ENCODE data around the gene SKI. TPM values are rescaled to one million over a fixed set of nuclear protein-coding genes. Genes with fewer than 3 reads are reported as not detected.

Gene SKI
- total RNA-seq, 8 experiments from 2014 or later = 5.0 to 36.8 (median 22.6) TPM

DNA sequence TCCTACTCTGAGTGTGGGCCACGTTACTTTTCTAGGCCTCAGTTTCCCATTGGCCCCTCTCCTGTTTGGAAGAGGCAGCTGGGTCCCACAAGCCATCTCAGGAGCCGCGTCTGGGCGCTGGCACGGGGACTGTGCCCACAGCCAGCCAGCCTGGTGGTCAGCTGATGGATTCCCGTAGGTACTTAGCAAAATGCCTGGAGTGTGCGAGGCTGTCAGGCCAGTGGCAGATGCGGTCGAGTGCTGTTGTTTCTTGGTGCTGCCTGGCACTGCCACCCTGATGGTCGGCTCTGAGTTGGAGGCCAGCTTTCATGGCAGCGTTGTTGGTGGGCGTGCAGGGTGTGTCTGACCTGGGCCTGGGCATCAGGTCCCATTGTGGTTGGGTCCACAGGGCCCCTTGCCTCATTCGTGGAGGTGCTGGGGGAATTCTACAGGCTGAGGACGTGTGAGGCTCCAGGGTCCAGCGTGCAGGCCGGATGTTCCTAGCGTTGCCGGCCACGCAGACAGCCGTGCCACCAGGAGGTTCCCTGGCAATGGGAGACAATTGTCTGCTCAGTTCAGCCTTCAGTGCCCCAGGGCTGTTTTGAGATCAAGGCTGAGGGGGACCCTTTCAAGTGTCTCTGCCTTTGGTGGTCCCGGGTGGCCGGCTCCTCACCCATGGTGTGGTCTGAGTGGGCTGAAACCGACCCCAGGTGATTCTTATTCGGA, 20.9 kb downstream of the SKI start:
- Histone ChIP-seq H3K4me3 (no peak overlapping the region), H3K4me1 (replicated peaks in 1 of 2) (peaks cover 70 to 75% of the 10 kb centered on the region in 2 donors), H3K27ac (peak overlapping the region; percentile 82 to 90)
- WGBS, 10 experiments = 30 to 100% (median 68%) methylated on average over 2 to 11 of the region's 24 CpGs; no CpG with 5 or more reads in 2 of the 10 experiments
- ATAC-seq (replicated peaks in 6 of 8) = peak in 1 of 8 experiments; percentile 4
- in situ Hi-C loops (cut with MboI; ENCODE audit: low pct_unique_long_range_greater_than_20kb in 2 of 9, low sequenced_read_pairs in 9 of 9, unreplicated experiment in 9 of 9) = no loop called here

GRCh38 chr1:2249559-2249906, 21.4 kb downstream of the SKI start:
- Histone ChIP-seq H3K27ac (peak overlapping the region; percentile 82 to 90), H3K4me3 (no peak overlapping the region), H3K4me1 (replicated peaks in 1 of 2) (peaks cover 70 to 75% of the 10 kb centered on the region in 2 donors)
- WGBS, 10 experiments = 66 to 96% (median 75%) methylated on average over 2 to 7 of the region's 8 CpGs; no CpG with 5 or more reads in 4 of the 10 experiments
- no peak for ATAC-seq (replicated peaks in 6 of 8)
- in situ Hi-C loops (cut with MboI; ENCODE audit: low pct_unique_long_range_greater_than_20kb in 2 of 9, low sequenced_read_pairs in 9 of 9, unreplicated experiment in 9 of 9) = no loop called here

DNA sequence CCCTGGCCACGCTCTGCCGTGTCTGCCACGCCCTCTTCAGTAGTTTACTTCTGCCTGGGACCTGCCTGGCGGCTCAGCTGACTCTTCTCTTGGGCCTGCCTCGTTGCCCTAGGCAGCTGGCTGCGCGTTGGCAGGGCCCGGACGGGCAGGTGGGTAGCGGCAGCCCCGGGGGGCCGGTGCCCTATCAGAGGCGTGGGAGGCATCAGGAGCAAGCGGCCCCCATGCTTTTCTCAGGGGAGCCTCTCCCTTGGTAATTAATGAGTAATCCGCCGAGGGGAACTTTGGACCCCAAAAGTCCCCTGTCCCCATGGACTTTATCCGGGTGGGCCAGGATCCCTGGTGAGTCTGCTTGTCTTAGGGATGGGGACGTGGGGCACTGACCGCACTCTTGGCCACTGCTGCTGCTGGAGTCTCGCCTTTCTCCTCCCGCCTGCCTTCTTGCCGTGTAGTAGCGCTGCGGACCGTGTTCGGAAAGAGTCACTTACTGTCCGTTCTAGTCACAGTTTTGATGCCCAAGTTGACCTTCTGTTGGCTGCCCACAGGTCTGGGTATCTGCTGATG, 22.7 kb downstream of the SKI start:
- in situ Hi-C loops (cut with MboI; ENCODE audit: low pct_unique_long_range_greater_than_20kb in 2 of 9, low sequenced_read_pairs in 9 of 9, unreplicated experiment in 9 of 9) = no loop called here
- peaks cover 65 to 74% of the 10 kb centered on the region in 2 donors for H3K4me1 ChIP-seq (replicated peaks in 1 of 2)
- ATAC-seq (replicated peaks in 6 of 8) = no peak
- no peak overlapping the region for H3K27ac ChIP-seq
- no peak overlapping the region for H3K4me3 ChIP-seq
- WGBS, 10 experiments = 53 to 88% (median 83%) methylated on average over 4 to 11 of the region's 27 CpGs; no CpG with 5 or more reads in 4 of the 10 experiments

- peaks cover 61 to 69% of the 10 kb centered on the region in 2 donors for H3K4me1 ChIP-seq (replicated peaks in 1 of 2)
- no peak for ATAC-seq (replicated peaks in 6 of 8)
- H3K4me3 ChIP-seq = no peak overlapping the region
- 85 to 87% methylated on average over 6 to 9 of the region's 14 CpGs; no CpG with 5 or more reads in 8 of the 10 experiments for WGBS, 10 experiments
- H3K27ac ChIP-seq = no peak overlapping the region
- in situ Hi-C loops (cut with MboI; ENCODE audit: low pct_unique_long_range_greater_than_20kb in 2 of 9, low sequenced_read_pairs in 9 of 9, unreplicated experiment in 9 of 9) = no loop called here
These were observed 23.2 kb downstream of the SKI start for GRCh38 chr1:2251363-2251762.

DNA sequence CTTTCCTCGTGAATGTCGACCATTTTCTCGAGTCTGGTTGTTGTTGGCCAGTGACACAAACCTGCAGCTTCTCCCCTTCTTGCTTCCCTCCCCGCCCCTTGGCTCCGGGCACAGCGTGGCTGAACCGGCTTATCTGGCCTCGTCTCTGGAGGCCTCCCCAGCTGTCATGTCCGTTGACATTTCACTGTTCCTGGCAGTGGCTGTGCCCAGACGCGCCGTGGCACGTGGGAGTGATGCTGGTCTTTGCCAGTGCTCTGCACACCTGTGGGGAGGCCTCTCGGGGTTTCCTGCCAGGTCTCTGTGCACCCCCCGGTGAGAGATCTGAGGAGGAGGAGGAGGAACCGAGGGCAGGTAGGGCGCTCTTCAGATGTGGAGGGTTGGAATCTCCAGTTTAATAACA, 23.7 kb downstream of the SKI start:
- Histone ChIP-seq H3K27ac (no peak overlapping the region), H3K4me1 (replicated peaks in 1 of 2) (peaks cover 61 to 64% of the 10 kb centered on the region in 2 donors), H3K4me3 (no peak overlapping the region)
- ATAC-seq (replicated peaks in 6 of 8) = no peak
- 0 to 100% (median 94%) methylated on average over 1 to 11 of the region's 17 CpGs; no CpG with 5 or more reads in 5 of the 10 experiments for WGBS, 10 experiments
- in situ Hi-C loops (cut with MboI; ENCODE audit: low pct_unique_long_range_greater_than_20kb in 2 of 9, low sequenced_read_pairs in 9 of 9, unreplicated experiment in 9 of 9) = no loop called here

- in situ Hi-C loops (cut with MboI; ENCODE audit: low pct_unique_long_range_greater_than_20kb in 2 of 9, low sequenced_read_pairs in 9 of 9, unreplicated experiment in 9 of 9) = no loop called here
- Histone ChIP-seq H3K4me1 (replicated peaks in 1 of 2) (peaks cover 61 to 63% of the 10 kb centered on the region in 2 donors), H3K27ac (no peak overlapping the region), H3K4me3 (no peak overlapping the region)
- ATAC-seq (replicated peaks in 6 of 8) = no peak
- 81 to 100% (median 95%) methylated on average over 1 to 15 of the region's 17 CpGs; no CpG with 5 or more reads in 2 of the 10 experiments for WGBS, 10 experiments
These were observed 24.3 kb downstream of the SKI start for GRCh38 chr1:2252423-2252822.

DNA sequence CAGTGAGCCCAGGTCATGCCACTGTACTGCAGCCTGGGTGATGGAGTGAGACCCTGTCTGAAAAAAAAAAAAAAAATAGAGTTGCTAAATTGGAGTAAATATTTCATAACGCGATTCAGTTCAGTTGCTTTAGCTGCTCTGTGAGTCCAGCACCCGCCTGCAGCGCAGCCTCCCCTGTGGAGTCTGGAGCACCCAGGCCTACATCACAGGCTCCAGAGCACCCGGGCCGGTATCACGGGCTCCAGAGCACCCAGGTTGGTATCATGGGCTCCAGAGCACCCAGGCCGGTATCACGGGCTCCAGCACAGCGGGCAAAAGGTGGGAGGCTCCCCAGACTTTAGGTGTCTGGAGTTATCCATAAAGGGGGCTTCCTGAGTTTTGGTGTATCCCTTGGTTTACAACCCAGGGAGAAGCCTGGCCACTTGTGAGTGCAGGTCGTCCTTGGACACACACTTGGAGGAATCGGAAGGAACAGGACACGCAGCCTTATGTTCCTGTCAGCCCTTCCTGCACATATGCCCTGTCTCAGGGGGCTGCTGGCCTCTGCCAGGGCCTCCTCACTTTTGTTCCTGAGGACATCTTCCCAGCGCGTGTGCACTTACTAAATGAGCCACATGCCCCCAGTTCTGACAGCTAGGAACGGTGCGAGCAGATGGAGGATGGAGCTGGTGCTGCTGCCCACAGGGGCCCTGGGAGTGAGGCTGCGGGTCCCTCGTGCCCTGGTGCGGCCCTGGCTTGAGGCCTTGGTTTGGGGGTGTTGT, 25.1 kb downstream of the SKI start:
- in situ Hi-C loops (cut with MboI; ENCODE audit: low pct_unique_long_range_greater_than_20kb in 2 of 9, low sequenced_read_pairs in 9 of 9, unreplicated experiment in 9 of 9) = no loop called here
- H3K27ac ChIP-seq = no peak overlapping the region
- ATAC-seq (replicated peaks in 6 of 8) = no peak
- peaks cover 59 to 60% of the 10 kb centered on the region in 2 donors for H3K4me1 ChIP-seq (replicated peaks in 1 of 2)
- WGBS, 10 experiments = 70 to 99% (median 93%) methylated on average over 2 to 17 of the region's 20 CpGs; no CpG with 5 or more reads in 2 of the 10 experiments
- no peak overlapping the region for H3K4me3 ChIP-seq

DNA sequence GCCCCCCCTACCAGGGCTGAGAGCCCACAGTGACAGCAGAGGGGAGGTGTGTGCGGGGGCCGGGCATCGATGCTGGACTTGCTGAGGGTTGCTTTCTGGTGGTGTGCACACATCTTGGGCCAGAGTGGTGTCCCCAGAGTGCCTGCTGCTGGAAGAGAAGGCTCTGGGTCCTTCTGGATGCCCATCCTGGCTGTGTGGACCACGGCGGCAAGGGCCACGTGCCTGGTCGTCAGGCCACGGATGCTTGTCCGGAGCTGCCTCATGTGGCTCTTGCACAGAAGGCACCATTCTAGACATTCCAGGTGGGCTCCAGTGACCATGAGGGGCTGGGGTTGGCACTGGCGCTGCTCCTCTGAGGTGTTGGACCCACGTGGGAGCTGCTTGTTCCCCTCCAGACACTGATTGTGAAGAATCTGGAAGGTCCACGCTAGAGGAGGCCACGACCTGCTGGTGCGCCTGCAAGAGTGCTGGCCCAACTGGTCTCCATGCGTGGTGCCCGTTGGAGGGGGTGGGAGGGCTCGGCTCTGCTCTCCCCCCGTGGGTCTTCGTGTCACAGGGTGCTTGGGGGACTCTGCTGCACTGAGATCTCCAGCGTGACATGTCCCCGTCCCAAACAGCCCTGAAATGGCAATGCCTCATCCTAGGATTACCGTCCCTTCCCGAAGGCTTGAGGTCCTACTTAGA, 25.8 kb downstream of the SKI start:
- H3K4me1 ChIP-seq (replicated peaks in 1 of 2) = peaks cover 57 to 60% of the 10 kb centered on the region in 2 donors
- peak overlapping the region in 1 of 2 donors; percentile 68 for H3K27ac ChIP-seq
- 80 to 100% (median 100%) methylated on average over 1 to 13 of the region's 23 CpGs; no CpG with 5 or more reads in 2 of the 10 experiments for WGBS, 10 experiments
- in situ Hi-C loops (cut with MboI; ENCODE audit: low pct_unique_long_range_greater_than_20kb in 2 of 9, low sequenced_read_pairs in 9 of 9, unreplicated experiment in 9 of 9) = no loop called here
- H3K4me3 ChIP-seq = no peak overlapping the region
- no peak for ATAC-seq (replicated peaks in 6 of 8)

GRCh38 chr1:2255047-2255419, 26.9 kb downstream of the SKI start:
- Histone ChIP-seq H3K4me1 (replicated peaks in 1 of 2) (peaks cover 57 to 60% of the 10 kb centered on the region in 2 donors), H3K4me3 (no peak overlapping the region), H3K27ac (peak overlapping the region; percentile 58 to 68)
- in situ Hi-C loops (cut with MboI; ENCODE audit: low pct_unique_long_range_greater_than_20kb in 2 of 9, low sequenced_read_pairs in 9 of 9, unreplicated experiment in 9 of 9) = no loop called here
- WGBS, 10 experiments = 89 to 100% (median 98%) methylated on average over 1 to 4 of the region's 6 CpGs; no CpG with 5 or more reads in 4 of the 10 experiments
- ATAC-seq (replicated peaks in 6 of 8) = no peak

DNA sequence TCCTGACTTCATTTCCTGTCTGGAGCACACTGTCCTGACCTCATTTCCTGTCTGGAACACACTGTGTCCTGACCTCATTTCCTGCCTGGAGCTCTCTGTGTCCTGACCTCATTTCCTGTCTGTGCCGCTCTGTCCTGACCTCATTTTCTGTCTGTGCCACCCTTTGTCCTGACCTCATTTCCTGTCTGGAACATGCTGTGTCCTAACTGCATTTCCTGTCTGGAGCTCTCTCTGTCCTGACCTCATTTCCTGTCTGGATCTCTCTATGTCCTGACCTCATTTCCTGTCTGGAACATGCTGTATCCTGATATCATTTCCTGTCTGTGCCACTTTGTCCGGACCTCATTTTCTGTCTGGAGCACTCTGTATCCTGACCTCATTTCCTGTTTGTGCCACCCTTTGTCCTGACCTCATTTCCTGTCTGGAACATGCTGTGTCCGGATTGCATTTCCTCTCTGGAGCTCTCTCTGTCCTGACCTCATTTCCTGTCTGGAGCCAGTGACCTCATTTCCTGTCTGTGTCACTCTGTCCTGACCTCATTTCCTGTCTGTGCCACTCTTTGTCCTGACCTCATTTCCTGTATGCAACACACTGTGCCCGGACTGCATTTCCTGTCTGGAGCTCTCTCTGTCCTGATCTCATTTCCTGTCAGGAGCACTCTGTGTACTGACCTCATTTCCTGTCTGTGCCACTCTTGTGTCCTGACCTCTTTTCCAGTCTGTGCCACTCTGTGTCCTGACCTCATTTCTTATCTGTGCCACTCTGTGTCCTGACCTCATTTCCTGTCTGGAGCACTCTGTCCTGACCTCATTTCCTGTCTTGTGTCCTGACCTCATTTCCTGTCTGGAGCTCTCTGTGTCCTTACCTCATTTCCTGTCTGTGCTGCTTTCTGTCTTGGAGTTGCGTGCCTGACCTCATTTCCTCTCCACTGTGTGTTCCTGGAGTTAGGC, 27.6 kb downstream of the SKI start:
- WGBS, 10 experiments = 0 to 100% (median 83%) methylated on average over 1 to 5 of the region's 5 CpGs
- in situ Hi-C loops (cut with MboI; ENCODE audit: low pct_unique_long_range_greater_than_20kb in 2 of 9, low sequenced_read_pairs in 9 of 9, unreplicated experiment in 9 of 9) = no loop called here
- peak; percentile 65 to 86 (median 84) for ATAC-seq (replicated peaks in 6 of 8)
- Histone ChIP-seq H3K4me3 (no peak overlapping the region), H3K4me1 (replicated peaks in 1 of 2) (peaks cover 53 to 55% of the 10 kb centered on the region in 2 donors), H3K27ac (peak overlapping the region; percentile 58 to 68)

DNA sequence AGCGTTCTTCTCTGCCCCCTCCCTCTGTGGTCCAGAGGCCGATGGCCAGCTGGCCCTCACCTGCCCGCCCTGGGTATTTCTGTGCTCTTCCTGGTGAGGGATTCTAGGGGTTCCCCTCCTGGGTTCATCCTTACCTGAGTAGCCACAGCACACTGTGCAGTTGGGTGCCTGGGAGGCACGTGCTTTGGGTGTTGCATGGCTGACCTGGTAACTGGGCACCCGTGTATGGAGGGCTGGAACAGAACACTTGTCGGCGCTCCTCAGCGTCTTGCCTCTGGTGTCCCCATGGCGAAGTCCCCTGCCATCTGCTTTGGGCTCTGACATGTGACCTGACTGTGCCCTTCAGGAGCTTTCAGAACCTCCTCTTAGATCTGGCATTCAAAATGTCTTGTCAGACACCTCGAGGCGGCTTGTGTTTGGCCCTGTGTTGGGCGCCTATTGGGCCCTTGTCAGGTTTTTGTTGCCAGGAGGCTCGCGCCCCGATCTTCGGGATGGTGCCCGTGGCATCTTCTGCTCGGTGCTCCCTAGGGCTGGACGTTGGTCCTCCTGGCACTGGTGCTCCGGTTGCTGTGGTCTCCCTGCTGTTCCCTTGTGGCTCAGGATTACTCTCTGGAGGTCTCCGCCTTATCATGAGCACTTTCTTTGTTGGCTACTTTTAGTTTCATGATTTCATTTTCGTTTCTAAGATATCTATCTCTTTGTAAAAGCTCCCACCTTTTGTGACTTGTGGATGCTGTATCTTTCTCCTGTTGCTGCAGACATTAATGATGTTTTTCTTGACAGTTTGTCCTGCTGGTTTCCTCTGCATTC, 28.5 kb downstream of the SKI start:
- Histone ChIP-seq H3K4me1 (replicated peaks in 1 of 2) (peaks cover 43 to 45% of the 10 kb centered on the region in 2 donors), H3K4me3 (no peak overlapping the region), H3K27ac (peak overlapping the region in 1 of 2 donors; percentile 68)
- in situ Hi-C loops (cut with MboI; ENCODE audit: low pct_unique_long_range_greater_than_20kb in 2 of 9, low sequenced_read_pairs in 9 of 9, unreplicated experiment in 9 of 9) = no loop called here
- 0 to 93% (median 75%) methylated on average over 1 to 20 of the region's 22 CpGs; no CpG with 5 or more reads in 1 of the 10 experiments for WGBS, 10 experiments
- peak in 1 of 8 experiments; percentile 8 for ATAC-seq (replicated peaks in 6 of 8)
